KOPT-K1 (cell line): Measurements from ENCODE around the gene SIRT6.
"Not testable (repeated sequence)": the region's sequence is repeated elsewhere in the genome, so short reads cannot be mapped to it uniquely, and the experiment has no call there.

Source experiments
- H3K27ac ChIP-seq: fragments of 200-600 bp; sonication (generic); 2 replicates; pipeline ENCODE4 v1.5.1; 2016; ENCODE audit warnings: antibody characterized with exemption, mild to moderate bottlenecking, low read depth, low read length; ENCODE audit not compliant: poor library complexity, severe bottlenecking
- H3K36me3 ChIP-seq: fragments of 200-600 bp; sonication (generic); 2 replicates; pipeline ENCODE4 v1.5.1; 2017; ENCODE audit warnings: antibody characterized with exemption, mild to moderate bottlenecking, low read length, moderate library complexity; ENCODE audit not compliant: insufficient read depth
- H3K9me3 ChIP-seq: fragments of 200-600 bp; sonication (generic); 2 replicates; pipeline ENCODE4 v1.5.1; 2017; ENCODE audit warnings: antibody characterized with exemption, low read length, mild to moderate bottlenecking; ENCODE audit not compliant: insufficient read depth, poor library complexity, severe bottlenecking

Gene SIRT6

DNA sequence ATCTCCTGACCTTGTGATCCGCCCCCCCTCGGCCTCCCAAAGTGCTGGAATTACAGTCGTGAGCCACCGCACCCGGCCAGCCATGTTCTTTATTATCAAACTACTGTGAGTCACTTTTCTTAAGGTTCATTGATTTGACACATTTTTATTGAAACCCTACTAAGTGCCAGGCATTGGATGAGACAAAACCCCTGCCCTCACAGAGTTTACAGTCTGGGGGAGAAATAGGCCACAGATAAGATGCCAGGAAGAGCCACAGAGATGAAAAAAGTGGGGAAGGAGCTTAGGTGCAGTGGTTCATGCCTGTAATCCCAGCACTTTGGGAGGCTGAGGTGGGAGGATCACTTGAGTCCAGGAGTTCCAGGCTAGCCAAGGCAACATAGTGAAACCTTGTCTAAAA is 43.9 kb downstream of the SIRT6 start:
- H3K36me3 ChIP-seq, result no peaks in the 10 kb centered on the region
- no peak overlapping the region for H3K27ac ChIP-seq

DNA sequence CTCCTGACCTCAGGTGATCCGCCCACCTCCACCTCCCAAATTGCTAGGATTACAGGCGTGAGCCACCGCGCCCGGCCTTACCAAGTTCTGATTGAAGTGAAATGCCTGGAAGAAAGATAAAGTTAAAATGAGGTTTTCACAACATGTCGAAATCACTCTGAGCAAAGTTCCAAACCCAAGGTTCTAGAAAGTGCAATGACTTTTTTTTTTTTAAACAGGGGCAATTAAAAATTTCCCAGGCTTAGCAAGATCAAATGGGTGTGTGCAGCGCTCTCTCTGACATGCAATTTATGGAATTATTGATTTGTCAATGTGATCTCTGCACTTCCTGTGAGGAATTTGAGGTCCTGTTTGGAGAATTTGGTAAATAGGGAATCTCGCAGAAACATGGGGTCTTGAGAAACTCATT is 45.7 kb downstream of the SIRT6 start:
- no peaks in the 10 kb centered on the region for H3K9me3 ChIP-seq
- no peaks in the 10 kb centered on the region for H3K36me3 ChIP-seq
- no peak overlapping the region for H3K27ac ChIP-seq

More for the DNA sequence above, 43.9 kb downstream of the SIRT6 start:
- H3K9me3 ChIP-seq, result no peaks in the 10 kb centered on the region

GRCh38 chr19:4135386-4135785 is 47.0 kb downstream of the SIRT6 start:
- H3K9me3 ChIP-seq, H3K36me3 ChIP-seq, H3K27ac ChIP-seq: not testable (repeated sequence)

DNA sequence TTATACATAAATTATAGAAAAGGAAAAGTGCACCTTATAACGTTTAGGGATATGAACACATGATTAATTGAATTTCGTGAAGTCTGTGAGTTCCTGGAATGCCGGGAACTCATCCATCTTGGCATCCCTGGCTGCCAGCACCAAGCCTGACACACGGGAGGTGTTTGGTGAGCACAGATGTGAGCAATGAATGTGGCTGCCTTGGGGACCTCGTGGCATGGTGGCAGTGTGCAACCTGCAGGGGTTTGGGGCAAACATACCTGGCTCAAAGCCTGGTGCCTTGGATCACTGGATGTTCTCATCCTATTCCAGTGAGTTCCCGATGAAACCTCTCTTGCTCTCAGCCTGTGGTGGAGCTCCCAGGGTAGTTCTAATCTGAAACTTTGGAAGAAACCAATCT is 48.0 kb downstream of the SIRT6 start:
- Histone ChIP-seq H3K36me3 (no peaks in the 10 kb centered on the region), H3K9me3 (no peaks in the 10 kb centered on the region), H3K27ac (no peak overlapping the region)

GRCh38 chr19:4130744-4131438 is 51.5 kb downstream of the SIRT6 start:
- Histone ChIP-seq H3K36me3 (no peaks in the 10 kb centered on the region), H3K9me3 (no peaks in the 10 kb centered on the region), H3K27ac (no peak overlapping the region)

DNA sequence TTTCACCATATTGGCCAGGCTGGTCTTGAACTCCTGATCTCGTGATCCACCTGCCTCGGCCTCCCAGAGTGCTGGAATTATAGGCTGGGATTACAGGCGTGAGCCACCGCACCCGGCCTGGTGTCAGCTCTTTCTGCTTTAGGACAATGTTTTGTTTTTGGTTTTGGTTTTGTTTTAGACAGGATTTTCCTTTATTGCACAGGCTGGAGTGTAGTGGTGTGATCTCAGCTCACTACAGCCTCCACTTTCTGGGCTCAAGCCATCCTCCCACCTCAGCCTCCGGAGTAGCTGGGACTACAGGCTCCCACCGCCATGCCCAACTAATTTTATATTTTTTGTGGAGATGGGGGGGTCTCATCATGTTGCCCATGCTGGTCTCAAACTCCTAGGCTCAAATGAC is 53.3 kb downstream of the SIRT6 start:
- not testable (repeated sequence) for H3K9me3 ChIP-seq, H3K36me3 ChIP-seq, H3K27ac ChIP-seq

GRCh38 chr19:4127322-4127721 is 55.0 kb downstream of the SIRT6 start:
- not testable (repeated sequence) for H3K9me3 ChIP-seq, H3K27ac ChIP-seq, H3K36me3 ChIP-seq

DNA sequence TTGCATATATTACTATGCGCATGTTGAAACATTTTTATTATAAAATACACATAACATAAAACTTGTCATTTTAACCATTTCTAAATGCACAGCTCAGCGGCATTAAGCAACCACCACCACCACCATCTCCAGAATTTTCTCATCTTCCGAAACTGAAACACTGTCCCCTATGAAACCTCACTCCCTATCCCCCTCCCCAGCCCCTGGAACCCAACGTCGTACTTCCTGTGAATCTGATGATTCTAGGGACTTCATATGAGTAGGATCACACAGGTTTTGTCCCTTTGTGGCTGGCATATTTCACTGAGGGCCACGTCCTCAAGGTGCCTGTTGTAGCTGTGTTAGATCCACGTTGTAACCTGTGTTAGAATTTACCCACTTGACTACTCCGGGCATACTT is 57.7 kb downstream of the SIRT6 start:
- H3K27ac ChIP-seq, result peak overlapping the region; percentile 71
- H3K9me3 ChIP-seq, result no peaks in the 10 kb centered on the region
- peaks cover 13% of the 10 kb centered on the region for H3K36me3 ChIP-seq
